Endometrium (tissue), 2 donors: Measurements from ENCODE around the gene RASAL2.
"Not testable (repeated sequence)": the region's sequence is repeated elsewhere in the genome, so short reads cannot be mapped to it uniquely, and the experiment has no call there.

Experiments used
- FAIRE-seq: peaks from 2 replicates; lab custom pipeline; 2012; peaks lifted over from hg19 to GRCh38; lab: Jason Lieb, UNC
- donor health status: control.
- donor health status: control.

Gene RASAL2

DNA sequence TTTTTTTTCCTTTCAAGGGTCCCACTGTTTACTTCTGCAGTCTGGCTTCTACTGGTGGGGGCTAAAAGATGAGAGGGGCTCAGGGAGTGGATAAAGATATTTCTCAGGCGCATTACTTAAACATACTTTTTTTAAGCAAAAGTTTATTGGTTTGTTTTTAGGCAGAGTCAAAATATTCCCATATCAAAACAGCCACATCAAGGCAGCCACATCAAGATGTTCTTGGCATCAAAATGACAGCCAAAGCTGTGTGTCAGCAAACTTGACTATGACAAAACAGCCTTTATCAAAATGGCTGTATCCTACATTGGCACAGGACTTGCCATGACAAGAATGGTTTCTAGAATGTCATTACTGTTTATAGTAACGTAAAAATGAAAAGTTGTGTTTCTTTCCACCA is 22.1 kb upstream of the RASAL2 start:
- no peak for FAIRE-seq

DNA sequence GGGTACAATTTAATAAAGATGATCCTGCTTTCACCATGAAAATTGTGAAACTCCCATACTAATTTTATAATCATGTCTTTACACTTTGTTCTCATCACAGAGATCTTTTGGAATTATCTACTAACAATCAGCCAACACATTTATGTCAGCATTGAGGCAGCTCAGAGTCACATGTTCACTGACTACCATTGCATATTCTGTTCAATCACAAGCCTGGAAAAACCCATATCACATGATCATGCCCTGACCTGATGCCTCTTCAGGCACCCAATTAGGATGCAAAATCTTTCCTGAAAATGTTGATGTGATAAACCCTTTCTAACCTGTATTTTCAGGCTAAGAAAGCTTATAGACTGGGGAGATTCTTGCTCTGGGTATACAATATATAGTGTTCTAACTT is 21.6 kb upstream of the RASAL2 start:
- FAIRE-seq, result no peak

DNA sequence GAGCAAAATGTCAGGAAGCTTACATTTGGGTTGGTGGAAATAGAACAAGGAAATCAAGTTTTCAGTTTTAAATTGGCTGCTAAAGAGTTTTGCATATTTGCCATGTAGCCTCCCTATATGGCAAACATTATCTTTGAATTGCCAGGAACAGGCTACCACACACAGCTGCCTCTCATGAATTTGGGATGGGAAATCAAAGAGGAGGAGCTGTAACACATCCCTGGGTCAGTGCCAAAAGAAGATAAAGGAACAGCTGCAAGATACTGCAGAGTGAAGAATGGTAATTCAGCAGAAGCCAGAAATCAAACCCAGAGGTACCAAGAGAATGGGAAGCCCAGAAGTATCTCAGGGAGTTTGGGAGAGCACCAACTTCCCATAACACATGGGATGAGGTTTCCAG is 18.6 kb upstream of the RASAL2 start:
- FAIRE-seq, result no peak

DNA sequence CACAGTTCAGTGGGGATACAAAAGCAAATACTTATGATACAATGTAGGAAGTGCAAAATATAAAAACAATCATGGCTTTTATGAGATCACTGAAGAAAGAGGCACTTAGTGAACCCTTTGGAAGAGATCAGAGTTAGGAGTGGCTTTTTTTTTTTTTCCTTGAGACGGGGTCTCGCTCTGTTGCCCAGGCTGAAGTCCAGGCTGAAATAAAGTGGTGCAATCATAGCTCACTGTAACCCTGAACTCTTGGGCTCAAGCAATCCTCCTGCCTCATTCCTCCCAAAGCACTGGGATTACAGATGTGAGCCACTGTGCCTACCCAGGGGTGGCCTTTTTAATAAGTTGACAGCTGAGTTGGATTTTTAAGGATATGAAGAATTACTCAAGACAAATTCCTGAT is 17.3 kb upstream of the RASAL2 start:
- no peak for FAIRE-seq

DNA sequence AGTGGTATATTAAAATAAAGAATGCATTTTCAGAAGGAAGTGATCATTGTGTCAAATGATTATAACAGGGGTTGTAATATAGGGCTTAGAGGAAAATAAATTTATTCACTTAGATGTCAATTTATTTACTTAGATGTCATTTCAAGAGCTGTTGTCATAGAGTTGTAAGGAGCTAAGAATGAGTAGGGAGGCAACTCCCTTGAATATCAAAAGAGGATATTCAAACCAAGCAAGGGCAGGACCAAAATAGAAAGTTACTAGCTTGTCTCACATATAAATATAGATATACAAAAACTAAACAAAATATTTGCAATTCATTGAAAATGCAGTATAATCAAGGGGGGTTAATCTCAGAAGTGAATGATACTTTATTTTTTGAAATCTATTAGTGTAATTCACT is 16.0 kb upstream of the RASAL2 start:
- FAIRE-seq, result no peak

DNA sequence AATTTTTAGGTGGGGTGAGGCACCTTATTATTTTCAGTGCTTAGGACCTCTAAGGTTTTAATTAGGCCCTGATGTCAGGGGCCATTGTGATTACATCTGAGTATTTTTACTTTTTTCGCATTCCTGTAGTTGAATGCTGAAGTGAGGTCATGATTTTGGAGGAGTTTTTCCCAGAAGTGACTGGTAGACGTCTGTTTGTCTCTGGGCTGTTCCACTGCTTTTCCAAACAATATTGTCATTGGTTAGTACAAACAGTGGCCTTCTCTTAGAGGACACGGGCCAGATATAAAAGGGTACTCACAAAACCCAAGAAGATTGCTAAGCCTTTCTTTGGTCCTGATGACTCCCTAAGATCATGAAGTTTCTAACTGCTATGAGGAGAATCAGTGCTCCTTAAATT is 7.6 kb upstream of the RASAL2 start:
- FAIRE-seq, result no peak

DNA sequence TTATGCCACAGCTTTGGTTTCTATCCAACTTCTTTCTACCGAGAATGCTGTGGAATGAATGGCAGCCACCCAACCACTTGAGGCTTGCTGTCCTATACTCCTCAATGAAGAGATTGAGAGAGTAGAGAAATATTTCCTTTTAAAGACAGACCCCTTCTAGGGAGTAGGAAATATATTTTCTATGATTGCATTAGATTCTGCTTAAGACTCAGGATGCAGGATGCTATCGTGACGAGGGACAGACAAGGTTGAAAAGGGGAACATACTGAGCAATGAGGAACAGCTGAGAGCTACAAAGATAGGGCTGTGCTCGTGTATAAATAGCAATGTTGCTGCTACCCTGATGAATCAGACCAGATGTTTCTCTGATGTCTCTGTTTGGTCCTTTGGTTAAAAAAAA is 7.1 kb upstream of the RASAL2 start:
- no peak for FAIRE-seq

DNA sequence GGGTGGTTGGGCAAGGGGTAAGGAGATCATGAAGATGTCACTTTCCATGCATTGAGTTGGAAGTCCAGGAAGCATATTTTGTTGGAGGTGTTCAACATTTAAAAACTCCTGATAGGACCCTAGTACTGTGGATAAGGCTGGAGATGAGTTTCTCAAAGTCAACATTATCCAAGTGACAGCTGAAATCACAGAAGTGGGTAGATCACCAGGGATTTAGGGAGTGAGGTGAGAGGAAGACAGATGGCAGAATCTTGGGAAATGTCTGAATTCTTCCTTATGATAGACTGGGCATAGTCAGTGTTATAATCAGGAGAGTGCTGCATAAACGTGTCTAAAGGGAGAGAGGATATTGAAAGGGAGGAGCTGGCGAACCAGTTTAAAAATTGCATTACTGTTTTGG is 5.3 kb upstream of the RASAL2 start:
- FAIRE-seq, result no peak

DNA sequence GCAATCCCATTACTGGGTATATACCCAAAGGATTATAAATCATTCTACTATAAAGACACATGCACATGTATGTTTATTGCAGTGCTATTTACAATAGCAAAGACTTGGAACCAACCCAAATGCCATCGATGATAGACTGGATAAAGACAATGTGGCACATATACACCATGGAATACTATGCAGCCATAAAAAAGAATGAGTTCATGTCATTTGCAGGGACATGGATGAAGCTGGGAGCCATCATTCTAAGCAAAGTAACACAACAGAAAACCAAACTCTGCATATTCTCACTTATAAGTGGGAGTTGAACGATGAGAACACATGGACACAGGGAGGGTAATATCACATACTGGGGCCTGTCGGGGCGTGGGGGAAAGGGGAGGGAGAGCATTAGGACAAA is 2.5 kb upstream of the RASAL2 start:
- FAIRE-seq, result not testable (repeated sequence)

DNA sequence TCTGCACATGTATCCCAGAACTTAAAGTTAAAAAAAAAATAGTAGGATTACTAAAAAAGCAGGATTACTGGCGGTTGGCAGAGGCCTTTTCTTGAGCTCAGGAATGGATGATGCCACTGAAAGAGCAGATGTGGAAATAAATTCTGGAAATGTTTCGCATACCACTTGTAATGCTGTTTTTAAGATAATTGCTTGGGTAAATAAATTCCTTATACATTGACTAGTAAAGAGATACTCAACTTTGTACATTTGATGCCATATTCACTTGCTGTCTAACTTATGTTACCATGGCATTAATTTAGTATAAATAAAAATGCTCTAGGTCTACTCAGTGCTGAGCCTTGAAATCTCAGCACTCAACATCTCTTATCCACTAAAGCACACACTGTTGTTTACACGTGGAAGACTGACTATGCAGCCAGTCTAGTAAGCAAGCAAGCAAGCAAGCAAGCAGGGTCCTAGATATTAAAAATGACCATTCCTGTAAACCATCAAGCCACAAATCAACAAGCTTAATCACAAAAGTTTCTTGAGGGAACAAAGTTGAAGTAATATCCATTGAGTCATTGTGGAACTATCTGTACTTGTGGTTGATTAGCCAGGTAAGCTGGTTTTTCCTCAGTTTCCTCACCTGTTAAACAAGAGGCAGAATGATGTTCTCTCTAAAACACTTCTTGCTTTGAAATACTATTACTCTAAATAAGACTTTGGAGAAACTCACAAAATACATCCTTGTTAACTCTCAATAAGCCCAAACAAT is 1.7 kb upstream of the RASAL2 start:
- FAIRE-seq, result no peak

DNA sequence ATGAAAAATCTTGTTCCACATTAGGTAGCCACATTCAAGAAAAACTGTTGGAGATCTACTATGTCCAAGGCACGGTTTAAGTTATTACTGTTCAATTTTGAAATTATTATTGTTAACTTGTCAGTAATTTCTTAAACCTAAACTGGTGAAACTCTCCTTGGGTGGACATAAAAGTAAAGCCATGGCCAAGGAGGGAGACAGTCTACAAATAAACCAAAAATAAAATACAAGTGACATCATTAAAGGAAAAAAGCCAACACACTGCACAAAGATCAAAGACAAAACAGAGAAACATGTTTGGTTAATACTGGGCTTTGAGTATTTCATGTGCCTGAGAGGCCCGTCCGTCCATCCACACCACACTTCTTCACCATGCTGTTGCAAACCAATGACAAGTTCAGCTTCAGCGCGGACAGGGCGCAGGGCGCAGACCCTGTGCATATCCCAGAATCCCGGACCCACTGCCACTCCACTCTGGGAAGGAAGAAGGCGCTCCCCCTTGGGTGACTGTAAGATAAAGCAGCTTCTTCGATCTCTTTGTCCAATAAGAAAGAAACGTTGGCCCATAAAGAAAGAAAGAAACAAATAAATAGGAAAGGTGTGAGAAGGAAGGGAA is 918 bp upstream of the RASAL2 start:
- FAIRE-seq, result no peak

DNA sequence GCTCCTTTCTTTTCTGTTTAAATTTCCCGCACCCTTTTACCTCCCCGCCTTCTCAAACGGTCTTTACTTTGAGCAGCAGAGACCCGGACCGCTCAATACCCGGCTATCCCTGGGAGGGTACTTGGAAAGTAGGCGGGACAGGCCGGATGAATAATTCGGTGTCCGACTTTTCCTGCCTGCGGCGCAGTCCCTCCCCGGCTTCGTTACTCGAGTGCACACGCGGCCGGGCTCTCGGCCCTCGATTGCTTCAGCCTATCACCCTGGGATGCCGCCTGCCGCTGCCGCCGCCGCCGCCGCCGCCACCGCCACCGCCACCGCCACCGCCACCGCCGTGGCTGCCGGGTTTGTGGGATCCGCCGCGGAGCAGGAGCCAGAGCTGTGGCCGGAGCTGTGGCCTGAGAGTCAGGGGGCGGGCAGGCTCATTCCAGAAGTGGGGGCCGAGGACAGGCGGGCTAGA is 382 bp upstream of the RASAL2 start:
- peak; percentile 21 for FAIRE-seq

DNA sequence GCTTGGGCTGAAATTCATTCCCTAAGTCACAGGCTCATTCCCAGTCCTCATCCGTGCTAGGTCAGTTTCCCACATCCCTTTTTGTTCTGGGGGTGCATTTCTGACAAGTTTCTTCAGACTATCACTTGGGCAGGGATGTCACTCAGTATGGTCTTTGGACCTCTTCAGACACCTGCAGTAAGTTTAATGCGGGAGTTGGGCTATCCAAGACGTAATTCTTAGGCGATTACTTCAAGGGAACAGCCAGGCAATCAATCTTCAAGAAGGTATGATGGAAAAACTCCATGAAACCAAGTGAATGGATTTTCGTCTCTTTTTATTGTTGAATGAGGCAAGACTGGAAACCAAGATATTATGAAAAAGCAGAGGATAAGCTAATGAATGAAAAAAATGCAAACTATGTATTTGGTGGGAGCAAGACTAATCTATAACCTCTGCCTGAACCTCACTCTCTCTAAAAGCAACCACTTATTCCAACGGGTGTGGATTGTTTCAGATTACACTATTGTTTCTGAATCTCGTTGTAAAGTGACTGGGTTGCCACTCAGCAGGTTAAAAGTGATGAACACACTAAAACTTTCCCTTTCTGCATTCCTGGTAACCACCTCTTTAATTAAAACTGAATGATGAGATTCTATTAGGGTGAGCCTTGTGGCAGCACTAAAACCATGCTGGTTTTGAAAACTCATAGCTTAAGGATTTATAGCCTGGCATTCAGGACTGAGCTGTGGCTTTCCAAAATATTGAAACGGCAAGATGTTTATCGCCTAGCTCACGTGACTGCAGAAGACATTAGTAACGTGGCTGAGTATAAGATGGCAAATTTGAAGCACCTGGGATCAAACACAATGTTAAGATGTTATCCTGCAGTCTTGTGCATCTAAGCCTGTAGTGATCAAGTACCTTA is 1.1 kb downstream of the RASAL2 start:
- no peak for FAIRE-seq

DNA sequence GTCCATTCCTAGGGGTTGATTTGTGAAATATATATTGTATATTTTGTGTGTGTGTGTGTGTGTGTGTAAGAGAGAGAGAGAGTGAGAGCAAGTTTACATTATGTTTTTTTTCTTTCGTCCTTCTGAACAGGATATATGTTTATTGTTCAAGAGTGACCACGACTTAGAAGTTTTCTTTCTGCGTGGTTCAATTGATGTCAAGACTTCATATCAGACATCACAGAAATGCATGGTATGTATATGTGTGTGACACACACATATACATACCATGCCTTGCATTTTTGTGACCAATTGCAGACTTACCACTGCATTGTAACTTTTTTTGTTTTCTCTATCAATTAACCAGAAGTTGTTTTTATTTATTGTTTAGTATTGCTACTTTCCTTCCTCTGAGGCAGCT is 2.5 kb downstream of the RASAL2 start:
- no peak for FAIRE-seq

DNA sequence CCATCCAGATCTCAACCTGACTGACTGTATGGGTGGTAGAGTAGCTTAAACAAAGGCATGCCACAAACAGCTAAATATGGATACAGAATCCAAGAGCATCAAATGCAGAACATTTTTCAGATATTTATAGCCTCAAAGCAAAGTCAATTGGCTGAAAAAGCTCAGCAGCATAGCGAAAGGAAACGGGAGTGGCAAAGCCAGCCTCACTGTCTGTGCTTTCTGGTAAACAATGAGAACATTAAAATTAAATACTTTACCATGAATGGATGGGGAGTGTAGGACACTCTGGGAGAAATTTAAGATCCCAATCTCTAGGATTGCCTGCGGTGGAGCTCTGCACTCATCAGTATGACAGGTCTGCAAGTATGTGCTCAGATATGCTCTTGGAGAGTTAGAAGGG is 4.4 kb downstream of the RASAL2 start:
- no peak for FAIRE-seq

DNA sequence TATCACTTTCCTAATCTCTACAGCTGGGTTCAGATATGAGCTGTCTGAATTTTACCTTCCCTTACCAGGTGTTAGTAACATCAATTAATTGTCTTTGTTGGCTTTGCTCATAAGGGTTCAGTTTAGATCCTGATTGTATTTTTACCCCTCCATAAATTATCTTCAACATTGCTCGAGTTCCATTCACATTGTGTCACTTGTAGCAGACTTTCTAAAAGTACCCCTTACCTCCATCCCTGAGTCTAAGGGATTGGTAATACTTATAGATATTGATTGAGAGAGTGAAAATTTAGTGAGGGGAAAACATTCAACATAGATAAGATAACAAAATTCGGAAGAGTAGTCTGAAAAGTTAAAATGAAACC is 7.3 kb downstream of the RASAL2 start:
- no peak for FAIRE-seq

DNA sequence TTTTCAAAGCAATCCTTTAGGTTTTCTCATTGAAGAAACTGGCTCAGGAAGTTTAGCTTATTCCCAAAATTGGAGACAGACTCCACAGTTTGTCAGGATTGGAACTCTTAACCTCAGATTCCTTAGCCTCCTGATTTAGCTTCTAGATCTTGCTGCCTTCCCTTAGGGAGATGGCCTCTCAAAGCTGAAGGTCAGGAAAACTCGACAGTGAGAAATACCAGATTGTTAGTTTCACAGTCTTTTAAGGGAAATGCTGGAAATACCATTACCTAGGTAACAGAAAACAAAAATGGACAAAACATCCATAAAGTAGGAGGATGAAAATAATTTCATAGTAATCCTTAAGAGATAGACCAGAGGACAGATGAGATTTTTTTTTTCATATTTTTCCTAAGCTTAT is 7.8 kb downstream of the RASAL2 start:
- FAIRE-seq, result peak; percentile 26

DNA sequence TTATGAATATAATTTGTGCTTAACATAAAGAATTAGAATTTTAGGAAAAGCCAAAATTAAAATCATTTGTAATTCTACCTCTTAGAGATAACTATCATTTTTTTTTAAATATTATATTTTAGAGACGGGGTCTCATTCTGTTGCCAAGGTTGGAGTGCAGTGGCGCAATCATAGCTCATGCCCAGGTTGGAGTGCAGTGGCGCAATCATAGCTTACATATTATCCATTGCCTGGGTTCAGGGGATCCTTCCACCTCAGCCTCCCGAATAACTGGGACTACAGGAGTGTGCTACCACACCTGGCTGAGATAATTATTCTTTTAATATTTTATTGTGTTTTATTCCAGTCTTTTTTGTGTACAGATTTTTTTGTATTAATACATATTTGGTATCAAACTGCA is 8.3 kb downstream of the RASAL2 start:
- FAIRE-seq, result no peak

DNA sequence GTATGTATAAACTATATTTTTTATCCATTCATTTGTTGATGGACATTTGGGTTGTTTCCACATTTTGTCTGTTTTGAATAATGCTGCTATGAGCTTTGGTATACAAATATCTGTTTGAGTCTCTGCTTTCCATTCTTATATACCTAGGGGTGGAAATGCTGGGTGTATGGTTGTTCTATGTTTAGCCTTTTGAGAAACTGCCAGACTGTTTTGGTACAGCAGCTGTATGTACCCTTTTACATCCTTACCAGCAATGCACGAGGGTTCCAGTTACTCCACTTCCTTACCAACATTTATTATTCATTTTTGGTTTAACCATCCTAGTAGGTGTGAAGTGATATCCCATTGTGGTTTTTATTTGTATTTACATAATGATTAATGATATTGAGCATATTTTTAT is 13.9 kb downstream of the RASAL2 start:
- FAIRE-seq, result no peak

DNA sequence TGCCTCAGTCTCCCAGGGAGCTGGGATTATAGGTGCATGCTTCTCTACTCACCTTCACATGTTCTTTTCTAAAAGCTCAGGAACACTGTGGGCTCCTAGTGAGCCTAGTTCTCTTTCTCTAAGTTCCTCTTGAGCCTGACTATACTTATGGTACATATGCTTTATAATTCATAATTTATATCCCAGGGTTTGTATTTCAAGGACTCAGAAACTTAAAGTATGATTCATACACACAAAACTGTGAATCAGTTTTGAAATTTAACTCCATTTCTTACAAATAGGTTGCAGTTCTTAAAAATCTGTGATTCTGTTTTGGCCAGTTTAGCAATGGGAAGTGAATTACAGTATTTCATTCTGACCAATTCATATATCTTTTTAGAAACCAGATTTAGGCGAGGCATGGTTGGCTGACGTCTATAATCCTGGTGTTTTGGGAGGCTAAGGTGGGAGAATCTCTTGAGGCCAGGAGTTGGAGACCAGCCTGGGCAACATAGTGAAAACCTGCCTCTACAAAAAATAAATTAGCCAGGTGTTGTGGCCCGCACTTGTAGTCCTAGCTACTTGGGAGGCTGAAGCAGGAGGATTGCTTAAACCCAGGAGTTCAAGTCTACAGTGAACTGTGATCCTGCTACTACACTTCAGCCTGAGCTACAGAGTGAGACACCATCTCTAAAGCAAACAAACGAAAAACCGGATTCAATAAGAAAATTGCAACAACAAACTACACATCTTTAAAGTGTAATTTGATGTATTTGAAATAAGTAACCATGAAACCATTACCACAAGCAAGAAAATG is 15.6 kb downstream of the RASAL2 start:
- no peak for FAIRE-seq

DNA sequence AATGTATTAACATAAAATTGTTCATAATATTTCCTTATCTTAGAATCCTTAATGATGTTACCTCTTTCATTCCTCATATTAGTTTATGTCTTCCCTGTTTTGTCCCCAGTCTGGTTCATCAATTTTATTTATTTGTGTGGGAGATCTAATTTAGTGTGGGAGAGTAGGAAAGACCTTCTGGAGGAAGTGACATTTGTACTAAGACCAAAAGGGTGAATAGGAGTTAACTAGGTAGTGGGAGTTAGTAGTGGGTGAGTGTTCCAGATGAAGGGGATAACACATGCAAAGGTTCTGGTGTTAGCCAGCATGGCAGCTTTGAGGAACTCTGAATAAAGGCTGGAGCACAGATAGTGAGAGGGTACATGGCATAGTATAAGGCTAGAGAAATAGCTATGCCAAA is 21.4 kb downstream of the RASAL2 start:
- FAIRE-seq, result peak; percentile 43

DNA sequence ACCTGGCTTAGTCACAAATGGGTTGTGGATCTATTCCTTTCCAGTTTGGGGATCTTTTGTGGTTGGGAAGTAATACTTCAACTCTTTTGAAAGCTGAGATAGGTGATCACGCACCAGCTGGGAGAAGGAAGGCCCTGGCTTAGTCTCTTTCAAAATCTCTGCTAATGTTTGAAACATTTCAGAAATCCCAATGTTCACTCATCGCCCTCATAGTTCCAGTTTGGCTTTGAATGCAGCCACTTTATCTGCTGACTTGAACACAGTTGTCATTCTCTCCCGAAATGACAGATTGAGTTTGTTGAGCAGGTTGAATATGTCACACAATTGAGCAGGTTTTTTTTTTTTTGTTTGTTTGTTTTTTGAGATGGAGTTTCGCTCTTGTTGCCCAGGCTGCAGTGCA is 24.6 kb downstream of the RASAL2 start:
- no peak for FAIRE-seq
